Measurements from ENCODE around the gene SLC27A2.

- TF ChIP-seq, protein P1, sequence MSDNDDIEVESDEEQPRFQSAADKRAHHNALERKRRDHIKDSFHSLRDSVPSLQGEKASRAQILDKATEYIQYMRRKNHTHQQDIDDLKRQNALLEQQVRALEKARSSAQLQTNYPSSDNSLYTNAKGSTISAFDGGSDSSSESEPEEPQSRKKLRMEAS (IDR thresholded peaks at IDR 0.05; ENCODE audit: low read depth, low read length) = no peak
- TF ChIP-seq, protein P2, sequence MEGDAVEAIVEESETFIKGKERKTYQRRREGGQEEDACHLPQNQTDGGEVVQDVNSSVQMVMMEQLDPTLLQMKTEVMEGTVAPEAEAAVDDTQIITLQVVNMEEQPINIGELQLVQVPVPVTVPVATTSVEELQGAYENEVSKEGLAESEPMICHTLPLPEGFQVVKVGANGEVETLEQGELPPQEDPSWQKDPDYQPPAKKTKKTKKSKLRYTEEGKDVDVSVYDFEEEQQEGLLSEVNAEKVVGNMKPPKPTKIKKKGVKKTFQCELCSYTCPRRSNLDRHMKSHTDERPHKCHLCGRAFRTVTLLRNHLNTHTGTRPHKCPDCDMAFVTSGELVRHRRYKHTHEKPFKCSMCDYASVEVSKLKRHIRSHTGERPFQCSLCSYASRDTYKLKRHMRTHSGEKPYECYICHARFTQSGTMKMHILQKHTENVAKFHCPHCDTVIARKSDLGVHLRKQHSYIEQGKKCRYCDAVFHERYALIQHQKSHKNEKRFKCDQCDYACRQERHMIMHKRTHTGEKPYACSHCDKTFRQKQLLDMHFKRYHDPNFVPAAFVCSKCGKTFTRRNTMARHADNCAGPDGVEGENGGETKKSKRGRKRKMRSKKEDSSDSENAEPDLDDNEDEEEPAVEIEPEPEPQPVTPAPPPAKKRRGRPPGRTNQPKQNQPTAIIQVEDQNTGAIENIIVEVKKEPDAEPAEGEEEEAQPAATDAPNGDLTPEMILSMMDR (IDR thresholded peaks at IDR 0.05; ENCODE audit: low read depth, low read length) = no peak
- TF ChIP-seq POLR2A (IDR thresholded peaks at IDR 0.05; ENCODE audit: extremely low read depth, insufficient read length) = no peak
- TF ChIP-seq MYC (IDR thresholded peaks at IDR 0.05; ENCODE audit: low read depth, low read length) = no peak
These were observed 14.9 kb upstream of the SLC27A2 start for GRCh38 chr15:50167110-50167509.
